A549 (cell line): Measurements from ENCODE around the gene MYO7A.

Experiments used
- CEBPB ChIP-seq, 2 experiments: fragments of >200 bp in 1 of 2; sonication (Bioruptor Twin) in 1 of 2; formaldehyde crosslinking in 1 of 2; IDR thresholded peaks; 2 replicates each; pipeline ENCODE4 v1.6.1; 2012 to 2016
- ELK1 ChIP-seq: fragments of 150-350 bp; IDR thresholded peaks from 2 replicates; pipeline ENCODE4 v1.6.1; 2014; ENCODE audit warnings: low read depth, mild to moderate bottlenecking, low read length
- HDAC2 ChIP-seq: fragments of 200-600 bp; sonication (generic); IDR thresholded peaks from 2 replicates; pipeline ENCODE4 v1.6.1; 2016
- JUNB ChIP-seq: fragments of >200 bp; sonication (Bioruptor Twin); formaldehyde crosslinking; IDR thresholded peaks from 2 replicates; pipeline ENCODE4 v1.6.1; 2016
- KDM1A ChIP-seq: fragments of 200-600 bp; sonication (generic); IDR thresholded peaks from 2 replicates; pipeline ENCODE4 v1.6.1; 2016; ENCODE audit warnings: low read depth, mild to moderate bottlenecking
- RCOR1 ChIP-seq: fragments of 150-350 bp; IDR thresholded peaks from 2 replicates; pipeline ENCODE4 v1.6.1; 2014; ENCODE audit warnings: antibody characterized with exemption, low read length, low read depth
- TF ChIP-seq, protein P1 (sequence below): fragments of >200 bp; sonication (Bioruptor Twin); formaldehyde crosslinking; IDR thresholded peaks from 3 replicates; pipeline ENCODE4 v1.5.1; 2016
- TF ChIP-seq, protein P2 (sequence below): IDR thresholded peaks from 2 replicates; pipeline ENCODE4 v1.6.1; 2012

GRCh38 chr11:77136784-77137420 is 8.9 kb downstream of the MYO7A start:
- no peak for TF ChIP-seq HDAC2
- TF ChIP-seq, protein P1, sequence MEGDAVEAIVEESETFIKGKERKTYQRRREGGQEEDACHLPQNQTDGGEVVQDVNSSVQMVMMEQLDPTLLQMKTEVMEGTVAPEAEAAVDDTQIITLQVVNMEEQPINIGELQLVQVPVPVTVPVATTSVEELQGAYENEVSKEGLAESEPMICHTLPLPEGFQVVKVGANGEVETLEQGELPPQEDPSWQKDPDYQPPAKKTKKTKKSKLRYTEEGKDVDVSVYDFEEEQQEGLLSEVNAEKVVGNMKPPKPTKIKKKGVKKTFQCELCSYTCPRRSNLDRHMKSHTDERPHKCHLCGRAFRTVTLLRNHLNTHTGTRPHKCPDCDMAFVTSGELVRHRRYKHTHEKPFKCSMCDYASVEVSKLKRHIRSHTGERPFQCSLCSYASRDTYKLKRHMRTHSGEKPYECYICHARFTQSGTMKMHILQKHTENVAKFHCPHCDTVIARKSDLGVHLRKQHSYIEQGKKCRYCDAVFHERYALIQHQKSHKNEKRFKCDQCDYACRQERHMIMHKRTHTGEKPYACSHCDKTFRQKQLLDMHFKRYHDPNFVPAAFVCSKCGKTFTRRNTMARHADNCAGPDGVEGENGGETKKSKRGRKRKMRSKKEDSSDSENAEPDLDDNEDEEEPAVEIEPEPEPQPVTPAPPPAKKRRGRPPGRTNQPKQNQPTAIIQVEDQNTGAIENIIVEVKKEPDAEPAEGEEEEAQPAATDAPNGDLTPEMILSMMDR: no peak
- TF ChIP-seq, protein P2, sequence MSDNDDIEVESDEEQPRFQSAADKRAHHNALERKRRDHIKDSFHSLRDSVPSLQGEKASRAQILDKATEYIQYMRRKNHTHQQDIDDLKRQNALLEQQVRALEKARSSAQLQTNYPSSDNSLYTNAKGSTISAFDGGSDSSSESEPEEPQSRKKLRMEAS: no peak
- TF ChIP-seq KDM1A: no peak
- no peak for TF ChIP-seq CEBPB (IDR thresholded peaks at IDR 0.05)
- no peak for TF ChIP-seq JUNB
- no peak for TF ChIP-seq RCOR1
- no peak for TF ChIP-seq ELK1
